Osteoblast (primary cell): Measurements from ENCODE around the gene FGF14. TPM values are rescaled to one million over a fixed set of nuclear protein-coding genes. Genes with fewer than 3 reads are reported as not detected.

ENCODE experiments used
- DNase-seq: peaks from one replicate; pipeline ENCODE4 v3.0.0; 2011; ENCODE audit warnings: low spot score, mixed read lengths; ENCODE audit not compliant: insufficient read length; ENCODE audit errors: missing footprints
- H2AFZ ChIP-seq: 2 replicates; pipeline ENCODE4 v1.6.0; 2011; ENCODE audit warnings: mild to moderate bottlenecking, low read length
- H3K27ac ChIP-seq: 2 replicates; pipeline ENCODE4 v1.5.1; 2011; ENCODE audit warnings: mild to moderate bottlenecking, low read depth, low read length, moderate library complexity
- H3K27me3 ChIP-seq: 2 replicates; pipeline ENCODE4 v1.6.0; 2012; ENCODE audit warnings: mild to moderate bottlenecking, control low read depth, inconsistent platforms, low read length, moderate library complexity; ENCODE audit not compliant: insufficient read depth
- H3K36me3 ChIP-seq: 2 replicates; pipeline ENCODE4 v1.5.1; 2011; ENCODE audit warnings: mild to moderate bottlenecking, low read length, control low read depth, moderate library complexity; ENCODE audit not compliant: insufficient read depth
- H3K4me1 ChIP-seq: 2 replicates; pipeline ENCODE4 v1.5.1; 2011; ENCODE audit warnings: mild to moderate bottlenecking, low read length, control low read depth, moderate library complexity; ENCODE audit not compliant: insufficient read depth
- H3K4me2 ChIP-seq: 2 replicates; pipeline ENCODE4 v1.6.0; 2011; ENCODE audit warnings: mild to moderate bottlenecking, low read length; ENCODE audit not compliant: insufficient read depth
- H3K4me3 ChIP-seq: fragments of 200-600 bp; sonication (generic); 3 replicates; pipeline ENCODE4 v1.5.1; 2012; ENCODE audit warnings: mild to moderate bottlenecking, low read length, inconsistent platforms; ENCODE audit not compliant: insufficient read depth
- H3K79me2 ChIP-seq: 2 replicates; pipeline ENCODE4 v1.6.0; 2012; ENCODE audit warnings: mild to moderate bottlenecking, low read length, control low read depth, inconsistent platforms; ENCODE audit not compliant: insufficient read depth
- H3K9me3 ChIP-seq: 2 replicates; pipeline ENCODE4 v1.5.1; 2011; ENCODE audit warnings: low read depth, low read length, control low read depth
- H4K20me1 ChIP-seq: 2 replicates; pipeline ENCODE4 v1.6.0; 2012; ENCODE audit warnings: mild to moderate bottlenecking, low read length, control low read depth; ENCODE audit not compliant: insufficient read depth
- total RNA-seq: library from RNA; depleted of rRNA; stranded (reverse); fragments of >200 nt; gene quantifications from 2 replicates; pipeline ENCODE4 v1.2.3, GENCODE V29; 2012
- TF ChIP-seq, protein P1 (sequence below): IDR thresholded peaks from 2 replicates; pipeline ENCODE4 v1.5.1; 2011; ENCODE audit warnings: mild to moderate bottlenecking, low read depth, low read length, moderate library complexity; ENCODE audit errors: extremely low read depth

The FGF14 gene
- total RNA-seq, 1 donor = under 0.01 TPM

DNA sequence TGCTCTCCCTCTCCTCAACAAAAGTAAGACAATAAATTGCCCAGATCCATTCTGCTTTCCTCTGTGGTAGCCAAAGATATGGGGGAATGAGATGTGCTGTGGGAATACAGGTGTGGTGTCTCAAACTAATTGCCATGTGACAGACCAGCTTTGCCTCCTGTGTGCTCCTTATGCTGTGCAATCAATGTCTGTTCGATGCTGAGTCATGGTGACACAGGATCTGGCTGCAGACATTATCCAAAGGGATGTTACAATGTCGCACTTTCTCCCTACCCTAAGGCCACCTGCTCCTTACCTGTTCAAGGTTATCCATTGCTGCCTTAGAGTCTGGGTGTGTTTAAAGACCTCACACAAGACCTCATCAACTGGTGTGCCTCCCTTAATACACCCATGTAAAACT lies 32.5 kb downstream of the FGF14 start:
- H3K4me3 ChIP-seq = no peak overlapping the region
- no peaks in the 10 kb centered on the region for H3K36me3 ChIP-seq
- TF ChIP-seq, protein P1, sequence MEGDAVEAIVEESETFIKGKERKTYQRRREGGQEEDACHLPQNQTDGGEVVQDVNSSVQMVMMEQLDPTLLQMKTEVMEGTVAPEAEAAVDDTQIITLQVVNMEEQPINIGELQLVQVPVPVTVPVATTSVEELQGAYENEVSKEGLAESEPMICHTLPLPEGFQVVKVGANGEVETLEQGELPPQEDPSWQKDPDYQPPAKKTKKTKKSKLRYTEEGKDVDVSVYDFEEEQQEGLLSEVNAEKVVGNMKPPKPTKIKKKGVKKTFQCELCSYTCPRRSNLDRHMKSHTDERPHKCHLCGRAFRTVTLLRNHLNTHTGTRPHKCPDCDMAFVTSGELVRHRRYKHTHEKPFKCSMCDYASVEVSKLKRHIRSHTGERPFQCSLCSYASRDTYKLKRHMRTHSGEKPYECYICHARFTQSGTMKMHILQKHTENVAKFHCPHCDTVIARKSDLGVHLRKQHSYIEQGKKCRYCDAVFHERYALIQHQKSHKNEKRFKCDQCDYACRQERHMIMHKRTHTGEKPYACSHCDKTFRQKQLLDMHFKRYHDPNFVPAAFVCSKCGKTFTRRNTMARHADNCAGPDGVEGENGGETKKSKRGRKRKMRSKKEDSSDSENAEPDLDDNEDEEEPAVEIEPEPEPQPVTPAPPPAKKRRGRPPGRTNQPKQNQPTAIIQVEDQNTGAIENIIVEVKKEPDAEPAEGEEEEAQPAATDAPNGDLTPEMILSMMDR = no peak
- no peak for DNase-seq
- H3K27ac ChIP-seq = no peak overlapping the region
- no peaks in the 10 kb centered on the region for H3K79me2 ChIP-seq
- no peaks in the 10 kb centered on the region for H3K27me3 ChIP-seq
- H3K9me3 ChIP-seq = no peaks in the 10 kb centered on the region
- H2AFZ ChIP-seq = no peak overlapping the region
- no peaks in the 10 kb centered on the region for H4K20me1 ChIP-seq
- H3K4me1 ChIP-seq = no peaks in the 10 kb centered on the region
- H3K4me2 ChIP-seq = no peak overlapping the region

DNA sequence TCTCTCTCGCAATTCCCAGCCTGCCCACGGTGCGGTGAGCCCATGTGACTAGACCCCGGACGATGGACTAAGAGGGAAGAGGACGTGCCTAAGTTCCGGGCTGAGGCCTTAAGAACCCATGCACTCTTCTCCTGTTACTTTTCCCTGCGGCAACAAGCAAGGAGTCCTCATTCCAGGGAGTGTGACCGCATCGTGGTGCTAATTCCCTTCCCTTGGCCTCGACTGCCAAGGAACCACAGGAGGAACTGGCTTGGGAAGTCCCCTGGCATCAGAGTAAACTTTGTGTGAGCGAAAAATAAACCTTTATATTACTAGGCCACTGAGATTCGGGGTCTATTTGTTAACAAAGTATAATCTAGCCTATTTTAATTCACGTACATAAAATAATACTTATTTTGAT lies 34.0 kb downstream of the FGF14 start:
- Histone ChIP-seq H3K79me2 (no peaks in the 10 kb centered on the region), H2AFZ (no peak overlapping the region), H3K9me3 (no peaks in the 10 kb centered on the region), H3K4me2 (no peak overlapping the region), H3K27me3 (no peaks in the 10 kb centered on the region), H3K36me3 (no peaks in the 10 kb centered on the region), H3K27ac (no peak overlapping the region), H3K4me1 (no peaks in the 10 kb centered on the region), H4K20me1 (no peaks in the 10 kb centered on the region), H3K4me3 (no peak overlapping the region)
- DNase-seq = no peak
- TF ChIP-seq, protein P1 = no peak

DNA sequence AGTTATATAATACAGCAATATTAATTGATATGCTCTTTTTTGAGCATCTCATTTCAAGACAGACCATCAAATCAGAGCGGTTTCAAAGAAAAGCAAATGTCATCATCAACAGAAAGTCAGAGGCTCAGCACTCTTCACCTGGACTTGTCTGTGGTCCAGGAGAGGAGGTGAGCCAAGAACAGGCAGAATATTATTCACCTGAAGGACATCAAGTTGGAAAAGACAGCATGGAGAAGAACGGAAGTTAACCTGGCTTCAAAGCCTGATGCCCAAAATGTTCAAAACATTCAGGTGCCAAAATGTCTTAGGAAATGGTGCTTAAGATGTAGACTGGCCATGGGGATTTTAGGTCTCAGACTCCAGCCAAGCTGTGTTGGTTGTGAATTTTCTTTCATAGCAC lies 40.7 kb downstream of the FGF14 start:
- Histone ChIP-seq H3K4me3 (no peak overlapping the region), H4K20me1 (no peaks in the 10 kb centered on the region), H3K27me3 (no peaks in the 10 kb centered on the region), H3K79me2 (no peaks in the 10 kb centered on the region), H3K4me1 (no peaks in the 10 kb centered on the region), H3K4me2 (no peak overlapping the region), H3K36me3 (no peaks in the 10 kb centered on the region), H3K27ac (no peak overlapping the region), H2AFZ (no peak overlapping the region), H3K9me3 (no peaks in the 10 kb centered on the region)
- DNase-seq = no peak
- TF ChIP-seq, protein P1 = no peak

DNA sequence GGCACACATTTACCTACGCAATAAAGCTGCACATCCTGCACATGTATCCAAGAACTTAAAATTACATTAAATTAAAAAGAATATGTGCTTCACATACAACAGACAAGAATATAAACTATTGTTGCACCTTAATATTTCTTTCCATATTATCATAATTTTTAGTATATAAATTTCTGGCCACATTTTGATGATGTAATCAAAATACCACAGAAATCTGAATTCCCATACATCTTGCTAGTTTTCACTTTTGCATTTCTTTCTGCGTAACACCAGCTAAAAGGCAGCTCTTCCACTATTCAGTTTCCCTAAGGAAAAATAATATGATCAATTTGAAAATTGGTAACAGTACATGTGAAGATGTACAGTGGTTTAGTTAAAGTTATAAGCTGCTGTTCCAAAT lies 42.6 kb downstream of the FGF14 start:
- no peak for DNase-seq
- H3K9me3 ChIP-seq = no peaks in the 10 kb centered on the region
- no peaks in the 10 kb centered on the region for H4K20me1 ChIP-seq
- no peaks in the 10 kb centered on the region for H3K4me1 ChIP-seq
- TF ChIP-seq, protein P1 = no peak
- H3K27me3 ChIP-seq = no peaks in the 10 kb centered on the region
- H3K27ac ChIP-seq = no peak overlapping the region
- no peak overlapping the region for H3K4me3 ChIP-seq
- no peaks in the 10 kb centered on the region for H3K36me3 ChIP-seq
- H3K79me2 ChIP-seq = no peaks in the 10 kb centered on the region
- no peak overlapping the region for H2AFZ ChIP-seq
- H3K4me2 ChIP-seq = no peak overlapping the region
